Epithelial cell of prostate (primary cell): ENCODE results near the gene LTB.
"Not testable (repeated sequence)": the region's sequence is repeated elsewhere in the genome, so short reads cannot be mapped to it uniquely, and the experiment has no call there.

ENCODE experiments used
- DNase-seq: peaks from one replicate; pipeline ENCODE4 v3.0.0-alpha.2; 2011; ENCODE audit warnings: low read depth, low spot score
- H3K27ac ChIP-seq: fragments of 450-650 bp; 2 replicates; pipeline ENCODE4 v1.5.1; 2017; ENCODE audit warnings: mild to moderate bottlenecking

LTB gene

DNA sequence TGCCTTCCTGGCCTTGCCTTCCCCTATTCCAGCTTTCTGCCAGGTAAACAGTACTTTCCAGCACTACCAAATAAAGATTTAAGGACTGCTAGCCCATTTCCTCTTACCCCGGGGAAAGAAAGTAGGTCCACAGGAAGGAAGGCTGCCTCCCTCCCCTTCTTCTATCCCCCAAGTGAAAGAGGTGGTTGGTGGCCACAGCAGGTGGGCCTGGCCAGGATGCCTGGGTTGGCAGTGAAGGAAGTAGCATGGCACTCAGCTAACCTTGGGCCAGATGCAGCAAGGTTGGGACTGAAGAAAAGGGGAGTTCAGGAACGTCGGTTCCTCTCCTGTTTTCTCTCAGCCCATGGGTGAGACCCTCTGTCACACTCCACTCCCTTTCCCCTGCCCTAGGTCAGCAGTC lies 25.9 kb downstream of the LTB start:
- H3K27ac ChIP-seq: no peak overlapping the region
- no peak for DNase-seq

GRCh38 chr6:31551371-31551770 lies 30.9 kb downstream of the LTB start:
- DNase-seq, H3K27ac ChIP-seq: not testable (repeated sequence)

DNA sequence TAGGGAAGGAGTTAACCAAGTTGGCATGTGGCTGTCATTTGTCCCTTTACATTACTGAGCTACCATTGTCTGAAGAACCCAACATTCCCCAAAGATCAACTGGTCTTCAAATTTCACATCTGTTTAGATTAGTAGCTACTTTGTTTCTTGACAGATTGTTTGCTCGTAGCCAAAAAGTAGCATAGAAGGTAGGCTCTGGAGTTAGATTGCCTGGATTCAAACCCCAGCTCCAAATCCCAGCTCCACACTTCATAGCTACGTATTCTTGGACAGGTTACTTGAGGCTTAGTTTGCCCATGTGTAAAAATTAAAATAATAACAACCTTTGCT lies 33.7 kb downstream of the LTB start:
- no peak for DNase-seq
- peak overlapping the region; percentile 94 for H3K27ac ChIP-seq

- peak overlapping the region; percentile 94 for H3K27ac ChIP-seq
- DNase-seq: no peak
Observed at GRCh38 chr6:31547727-31548543, 34.3 kb downstream of the LTB start.

DNA sequence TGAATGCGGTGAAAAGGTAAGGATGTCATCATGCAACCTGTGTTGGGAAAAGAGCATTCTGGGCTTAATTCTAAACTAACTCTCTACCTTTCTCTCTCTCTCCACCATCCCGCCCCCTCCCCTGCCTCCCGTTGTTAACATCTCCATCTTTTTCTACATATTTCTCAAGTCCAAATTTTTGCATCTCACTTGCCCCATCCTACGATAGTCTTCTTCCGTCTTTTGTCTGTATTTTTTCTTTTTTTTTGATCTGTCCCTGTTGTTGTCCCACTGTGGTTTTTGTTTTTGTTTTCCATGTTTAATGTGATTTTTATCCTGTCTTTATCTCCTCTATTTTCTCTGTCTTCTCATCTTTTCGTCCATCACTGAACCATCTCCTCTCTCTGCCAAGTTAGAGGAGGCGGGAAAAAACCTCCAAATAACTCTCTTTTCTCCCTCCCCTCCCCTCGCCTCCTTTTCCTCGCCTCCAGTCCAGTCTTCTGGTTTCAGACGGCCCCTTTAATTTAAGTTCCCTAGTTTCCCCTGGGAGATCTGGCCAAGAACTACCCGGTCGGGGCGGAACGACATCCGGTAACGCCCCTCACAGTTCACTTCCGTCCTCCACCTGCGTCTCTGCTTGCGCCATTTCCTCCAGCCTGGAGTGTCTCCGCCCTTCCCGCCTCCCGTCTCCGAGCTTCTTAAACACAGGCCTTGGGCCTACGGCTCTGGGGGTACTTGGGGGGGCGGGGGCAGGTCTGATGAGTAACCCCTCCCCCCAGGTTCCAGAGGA lies 35.1 kb downstream of the LTB start, which contains the start of gene NFKBIL1:
TSS of gene NFKBIL1 (plus strand) at position 651 of the 769 bp plus-strand sequence. CDS start at position 738, 87 bp downstream.
- DNase-seq: peak; percentile 73
- H3K27ac ChIP-seq: peak within 1 kb of the TSS; percentile 94

DNA sequence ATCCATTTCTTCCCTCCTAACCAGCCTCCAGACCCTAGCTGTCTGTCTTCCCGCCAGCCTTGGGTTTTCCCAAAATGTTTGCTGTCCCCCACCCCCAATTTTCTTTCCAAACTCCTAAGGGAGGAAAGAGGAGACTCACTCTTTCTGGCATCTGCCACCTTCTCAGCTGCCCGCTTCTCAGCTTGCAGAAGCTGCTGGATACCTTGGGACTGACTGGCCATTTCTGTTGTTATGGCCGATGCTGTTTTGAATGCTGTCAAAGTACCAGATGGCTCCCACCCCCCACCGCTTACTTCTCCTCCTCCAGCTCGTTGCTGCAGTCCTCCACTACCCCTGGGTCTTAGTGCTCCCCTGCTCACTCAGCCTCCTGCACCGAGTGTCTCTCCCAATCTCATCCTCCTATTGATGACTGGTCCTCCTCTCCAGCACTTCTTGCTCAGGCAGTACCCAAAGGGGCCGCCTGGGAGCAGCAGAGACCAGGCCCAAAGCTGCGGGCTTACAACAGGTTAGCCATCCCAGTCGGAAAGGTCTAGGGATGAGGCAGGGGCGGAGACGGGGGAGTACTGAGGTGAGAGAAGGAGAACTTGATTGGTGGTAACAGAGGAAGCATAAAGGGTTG lies 35.8 kb downstream of the LTB start, which contains the start of gene ATP6V1G2:
TSS of gene ATP6V1G2 (minus strand) at position 270 of the 619 bp plus-strand sequence. CDS start at position 221, 49 bp downstream.
- peak within 1 kb of the TSS; percentile 94 for H3K27ac ChIP-seq
- DNase-seq: peak; percentile 80

DNA sequence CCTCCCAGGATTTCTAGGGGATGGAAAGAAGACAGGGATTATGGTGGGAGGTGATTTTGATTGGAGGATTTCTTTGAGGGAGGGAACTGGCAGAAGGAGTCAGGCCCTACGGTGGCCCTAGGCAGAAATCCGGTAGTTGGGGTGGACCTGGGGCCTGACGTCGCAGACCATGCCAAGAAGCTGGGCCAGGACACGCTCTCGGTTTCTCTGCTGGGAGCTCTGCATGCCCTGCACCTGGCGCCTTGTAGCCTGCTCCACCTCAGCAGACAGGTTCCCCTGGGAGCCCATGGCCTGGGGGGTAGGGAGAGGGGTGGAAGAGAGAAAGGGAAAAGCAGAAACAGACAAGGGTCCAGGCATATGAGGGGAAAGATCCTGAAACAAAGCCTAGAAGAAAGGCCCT lies 36.9 kb downstream of the LTB start:
- no peak overlapping the region for H3K27ac ChIP-seq
- no peak for DNase-seq

DNA sequence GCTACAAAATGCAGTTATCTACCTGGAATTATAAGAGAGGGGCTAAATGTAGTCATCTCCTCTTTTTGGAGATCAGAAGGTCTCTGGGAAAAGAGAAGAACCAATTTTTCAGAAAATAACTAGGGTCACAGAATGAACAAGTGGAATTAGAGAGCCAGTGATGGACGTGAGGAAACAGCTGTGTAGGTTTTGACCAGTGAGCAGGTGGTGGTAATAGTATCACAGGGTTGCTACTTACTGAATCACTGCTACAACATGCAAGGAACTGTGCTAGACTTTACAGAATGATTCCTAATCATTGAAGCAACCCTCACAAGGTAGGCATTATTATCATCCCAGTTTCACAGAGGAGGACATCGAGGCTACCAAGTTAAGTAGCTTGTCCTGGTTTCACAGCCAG lies 37.5 kb downstream of the LTB start:
- H3K27ac ChIP-seq: no peak overlapping the region
- DNase-seq: no peak

DNA sequence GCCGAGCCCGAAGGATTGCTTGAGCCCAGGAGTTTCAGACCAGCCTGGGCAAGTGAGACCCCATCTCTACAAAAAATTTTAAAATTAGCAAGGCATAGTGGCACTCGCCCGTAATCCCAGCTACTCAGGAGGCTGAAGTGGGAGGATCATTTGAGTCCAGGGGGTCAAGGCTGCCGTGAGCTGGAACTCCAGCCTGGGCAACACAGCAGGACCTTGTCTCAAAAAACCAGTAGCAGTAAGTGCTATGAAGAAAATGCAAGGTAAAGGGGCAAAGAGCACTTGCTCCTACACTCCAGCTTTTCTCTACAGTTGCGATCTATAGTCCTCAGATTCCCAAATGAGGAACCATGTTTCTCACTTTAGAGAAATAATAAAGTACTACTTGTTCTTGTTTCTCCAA lies 38.6 kb downstream of the LTB start:
- H3K27ac ChIP-seq: no peak overlapping the region
- DNase-seq: no peak

DNA sequence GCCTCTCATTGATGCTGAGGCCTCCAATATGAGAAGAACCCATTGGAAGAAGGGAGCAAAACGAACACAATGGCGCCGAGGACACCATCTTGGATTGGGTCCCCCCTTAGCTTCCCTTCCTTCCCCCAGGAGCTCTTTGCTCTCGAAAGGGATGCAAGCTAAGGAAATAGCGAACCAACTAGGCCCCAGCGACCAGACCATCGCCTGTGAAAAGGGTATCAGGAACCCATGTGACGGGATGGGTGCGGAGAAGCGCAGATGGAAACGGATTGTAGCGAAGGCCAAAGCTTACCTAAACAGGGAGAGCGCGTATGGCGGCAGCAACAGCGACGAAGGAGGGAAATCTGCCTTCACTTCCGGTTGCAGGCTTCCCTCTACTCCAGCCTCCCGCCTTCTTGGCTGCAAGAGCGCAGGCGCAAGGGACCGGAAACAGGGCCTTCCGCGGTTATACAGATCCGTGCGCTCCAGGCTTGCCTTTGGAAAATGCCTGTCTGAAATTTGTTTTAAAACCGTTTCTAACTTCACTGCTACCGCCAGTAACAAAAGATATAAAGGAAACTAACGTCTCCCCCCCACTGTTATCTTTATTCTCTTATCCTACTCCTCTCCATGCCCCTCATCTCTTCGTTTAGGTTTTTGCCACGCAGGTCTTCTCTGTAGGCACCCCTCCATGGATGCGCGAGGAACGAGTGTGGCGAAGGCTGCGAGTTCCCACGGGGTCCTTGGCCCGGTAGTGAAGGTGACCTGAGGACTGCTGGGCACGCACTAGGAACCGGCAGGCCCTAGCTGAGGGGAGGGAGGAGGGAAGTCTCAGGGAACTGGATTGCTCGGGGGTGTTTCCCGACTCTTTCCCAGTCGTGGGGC lies 40.3 kb downstream of the LTB start, which contains the start of gene DDX39B:
TSS of gene DDX39B (minus strand) at position 346 of the 864 bp plus-strand sequence. CDS start 1,471 bp downstream, outside the sequence.
- H3K27ac ChIP-seq: peak within 1 kb of the TSS; percentile 91
- DNase-seq: peak; percentile 76

- H3K27ac ChIP-seq: peak overlapping the region; percentile 91
- no peak for DNase-seq
Observed at GRCh38 chr6:31541059-31541657, 41.1 kb downstream of the LTB start.

GRCh38 chr6:31540640-31541039 lies 41.6 kb downstream of the LTB start:
- H3K27ac ChIP-seq: peak overlapping the region; percentile 91
- no peak for DNase-seq

DNA sequence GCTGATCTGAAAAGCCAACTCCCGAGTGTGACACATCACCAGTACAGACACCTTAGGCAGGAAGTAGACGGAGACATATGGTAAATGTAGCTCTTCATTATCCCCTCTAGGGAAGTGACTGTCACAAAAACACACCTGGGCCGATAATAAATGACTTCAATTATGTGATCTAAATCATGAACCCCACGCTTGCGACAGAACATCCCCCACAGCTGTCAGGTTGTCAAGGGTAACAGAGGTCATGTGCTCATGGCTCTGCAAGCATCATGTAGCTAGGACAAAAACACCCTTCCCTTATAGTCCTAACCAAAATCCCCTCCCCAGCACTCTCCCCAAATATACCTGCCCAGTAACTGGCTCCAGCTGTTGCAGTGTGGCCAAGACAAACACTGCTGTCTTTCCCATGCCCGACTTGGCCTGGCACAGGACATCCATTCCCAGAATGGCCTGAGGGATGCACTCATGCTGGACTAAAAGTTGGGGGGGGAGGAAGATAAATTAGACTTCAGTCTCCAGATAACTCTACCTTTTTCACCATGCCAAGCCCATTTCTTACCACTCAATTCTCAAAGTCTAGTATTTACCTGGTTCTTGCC lies 43.3 kb downstream of the LTB start:
- H3K27ac ChIP-seq: peak overlapping the region; percentile 91
- DNase-seq: no peak

- no peak overlapping the region for H3K27ac ChIP-seq
- no peak for DNase-seq
Observed at GRCh38 chr6:31535538-31536324, 46.5 kb downstream of the LTB start.

- no peak for DNase-seq
- no peak overlapping the region for H3K27ac ChIP-seq
Observed at GRCh38 chr6:31534521-31535040, 47.6 kb downstream of the LTB start.

DNA sequence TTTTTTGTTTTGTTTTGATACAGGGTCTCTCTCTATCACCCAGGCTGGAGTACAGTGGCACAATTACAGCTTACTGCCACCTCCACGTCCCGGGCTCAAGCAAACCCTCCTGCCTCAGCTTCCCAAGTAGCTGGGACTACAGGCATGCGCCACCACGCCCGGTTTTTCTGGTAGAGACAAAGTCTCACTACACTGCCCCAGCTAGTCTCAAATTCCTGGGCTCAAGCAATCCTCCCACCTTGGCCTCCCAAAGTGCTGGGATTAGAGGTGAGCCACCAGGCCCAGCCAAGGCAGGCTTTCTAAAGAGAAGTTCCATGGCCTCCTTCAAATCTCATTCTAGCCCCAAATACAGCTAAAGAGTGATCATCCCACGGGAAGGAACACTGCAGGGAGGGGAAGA lies 48.2 kb downstream of the LTB start:
- no peak overlapping the region for H3K27ac ChIP-seq
- DNase-seq: no peak

- no peak for DNase-seq
- no peak overlapping the region for H3K27ac ChIP-seq
Observed at GRCh38 chr6:31533455-31533841, 48.8 kb downstream of the LTB start.
